Skeletal muscle tissue (tissue), 4 donors: ENCODE data around the gene CTDSPL2. TPM values are rescaled to one million over a fixed set of nuclear protein-coding genes. Genes with fewer than 3 reads are reported as not detected.
A peak's percentile ranks its signal among the peaks of the same experiment; 100 is the strongest.
"Not testable (repeated sequence)": the region's sequence is repeated elsewhere in the genome, so short reads cannot be mapped to it uniquely, and the experiment has no call there.

ENCODE experiments used
- H3K27ac ChIP-seq: one replicate; pipeline ENCODE4 v1.7.0; 2013; ENCODE audit warnings: mild to moderate bottlenecking, low read depth, low read length, inconsistent platforms
- H3K27me3 ChIP-seq, 3 donors: one replicate each; pipeline ENCODE4 v1.7.0; 2013; ENCODE audit warnings: low read length in 3 of 3; ENCODE audit not compliant: control insufficient read depth in 3 of 3, insufficient read depth in 3 of 3
- H3K36me3 ChIP-seq, 3 donors: one replicate each; pipeline ENCODE4 v1.7.0; 2013; ENCODE audit warnings: low read length in 3 of 3; ENCODE audit not compliant: control insufficient read depth in 3 of 3, insufficient read depth in 3 of 3
- H3K4me1 ChIP-seq, 3 donors: one replicate each; pipeline ENCODE4 v1.7.0; 2013; ENCODE audit warnings: low read length in 3 of 3, mild to moderate bottlenecking in 3 of 3; ENCODE audit not compliant: control insufficient read depth in 3 of 3, insufficient read depth in 3 of 3
- H3K4me3 ChIP-seq, 3 donors: one replicate each; pipeline ENCODE4 v1.7.0; 2013; ENCODE audit warnings: low read length in 3 of 3
- H3K9ac ChIP-seq, 3 donors: one replicate each; pipeline ENCODE4 v1.7.0; 2013; ENCODE audit warnings: low read length in 3 of 3, mild to moderate bottlenecking in 3 of 3, moderate library complexity in 2 of 3, low read depth in 1 of 3
- H3K9me3 ChIP-seq, 3 donors: one replicate each; pipeline ENCODE4 v1.7.0; 2013; ENCODE audit warnings: low read length in 3 of 3; ENCODE audit not compliant: control insufficient read depth in 3 of 3
- total RNA-seq: library from RNA; depleted of rRNA; stranded (reverse); fragments of >200 nt; gene quantifications from one replicate; pipeline ENCODE4 v1.2.3, GENCODE V29; 2014
- donor health status: Osteomylitis.

CTDSPL2 gene
- total RNA-seq, 1 donor from 2014 or later = 59.5 TPM

GRCh38 chr15:44519537-44519936 lies 92.1 kb downstream of the CTDSPL2 start:
- no peak overlapping the region for H3K27ac ChIP-seq
- no peak overlapping the region for H3K4me3 ChIP-seq
- H3K36me3 ChIP-seq = peaks cover 7 to 31% (median 7%) of the 10 kb centered on the region in 3 donors
- H3K9me3 ChIP-seq = no peaks in the 10 kb centered on the region
- no peaks in the 10 kb centered on the region for H3K4me1 ChIP-seq
- no peaks in the 10 kb centered on the region for H3K27me3 ChIP-seq
- H3K9ac ChIP-seq = no peak overlapping the region

DNA sequence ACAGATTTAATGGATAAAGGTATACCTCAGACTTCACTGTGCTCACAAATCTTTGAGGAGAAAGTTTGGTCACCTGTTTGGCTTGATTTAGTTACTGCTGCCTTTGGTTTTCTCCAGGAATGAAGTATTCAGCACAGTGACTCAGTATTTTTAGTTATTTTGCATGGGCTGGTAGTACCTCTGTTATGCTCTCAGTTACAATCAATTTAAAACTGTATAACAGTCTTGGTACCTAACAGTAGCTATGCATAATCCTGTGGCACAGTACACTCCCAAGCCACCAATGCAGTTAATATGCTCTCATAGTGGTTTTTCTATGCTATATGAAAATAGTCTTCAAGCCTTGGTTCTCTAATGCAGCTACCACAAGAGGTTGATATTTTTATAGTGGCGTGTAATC lies 97.6 kb downstream of the CTDSPL2 start:
- no peaks in the 10 kb centered on the region for H3K4me1 ChIP-seq
- no peaks in the 10 kb centered on the region for H3K9me3 ChIP-seq
- no peaks in the 10 kb centered on the region for H3K27me3 ChIP-seq
- no peak overlapping the region for H3K9ac ChIP-seq
- no peak overlapping the region for H3K27ac ChIP-seq
- H3K36me3 ChIP-seq = peaks cover 7 to 27% (median 7%) of the 10 kb centered on the region in 3 donors
- no peak overlapping the region for H3K4me3 ChIP-seq

DNA sequence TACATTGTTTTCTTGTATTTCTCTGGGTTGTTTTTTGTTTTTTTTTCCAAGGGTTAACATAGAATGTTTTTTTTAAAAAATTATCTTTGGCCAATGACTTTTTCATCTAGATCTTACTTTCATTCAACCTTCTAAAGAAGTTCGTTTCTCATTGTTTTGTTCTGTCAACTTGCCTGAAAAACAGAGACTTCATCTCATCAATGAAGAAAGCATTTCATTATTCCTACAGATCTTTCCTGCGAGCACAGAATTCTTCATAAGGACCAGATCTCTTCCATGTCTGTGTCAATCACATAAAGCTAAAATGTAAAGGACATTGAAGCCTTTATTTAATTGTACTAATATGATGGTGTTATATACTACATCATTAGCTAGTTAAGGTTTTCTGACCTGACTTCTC lies 99.8 kb downstream of the CTDSPL2 start:
- Histone ChIP-seq H3K4me1 (no peaks in the 10 kb centered on the region), H3K36me3 (peaks cover 2 to 15% (median 10%) of the 10 kb centered on the region in 3 donors), H3K9ac (no peak overlapping the region), H3K27ac (no peak overlapping the region), H3K27me3 (no peaks in the 10 kb centered on the region), H3K9me3 (no peaks in the 10 kb centered on the region), H3K4me3 (no peak overlapping the region)

GRCh38 chr15:44529864-44530604 lies 102.6 kb downstream of the CTDSPL2 start:
- H3K9me3 ChIP-seq = no peaks in the 10 kb centered on the region
- H3K36me3 ChIP-seq = peaks cover 0 to 6% (median 6%) of the 10 kb centered on the region in 3 donors
- no peak overlapping the region for H3K27ac ChIP-seq
- H3K27me3 ChIP-seq = no peaks in the 10 kb centered on the region
- no peak overlapping the region for H3K9ac ChIP-seq
- peaks cover 0 to 2% (median under 1%) of the 10 kb centered on the region in 3 donors for H3K4me1 ChIP-seq
- no peak overlapping the region for H3K4me3 ChIP-seq

DNA sequence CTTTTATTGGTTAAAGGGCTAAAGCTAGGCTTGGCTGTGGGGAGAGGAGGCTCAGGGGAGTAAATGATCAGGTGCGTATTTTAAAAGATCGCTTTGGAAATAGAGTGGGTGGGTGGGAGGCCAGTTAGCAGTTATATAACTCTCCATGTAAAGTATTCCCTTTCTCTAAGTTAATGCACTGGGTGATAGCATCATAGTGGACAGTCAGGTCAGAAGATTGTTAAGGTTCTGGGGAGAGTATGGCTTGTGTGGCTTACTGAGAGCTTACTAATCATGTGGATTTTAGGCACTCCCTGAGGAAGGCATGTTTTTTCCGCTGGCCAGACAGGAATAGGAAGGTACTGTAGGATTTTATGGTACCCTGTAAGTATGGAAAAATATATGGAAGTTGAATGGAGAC lies 103.2 kb downstream of the CTDSPL2 start:
- no peak overlapping the region for H3K4me3 ChIP-seq
- peaks cover 0 to 7% (median 3%) of the 10 kb centered on the region in 3 donors for H3K36me3 ChIP-seq
- H3K27me3 ChIP-seq = no peaks in the 10 kb centered on the region
- H3K9ac ChIP-seq = no peak overlapping the region
- H3K4me1 ChIP-seq = peaks cover 1 to 6% (median 5%) of the 10 kb centered on the region in 3 donors
- no peaks in the 10 kb centered on the region for H3K9me3 ChIP-seq
- H3K27ac ChIP-seq = no peak overlapping the region

- H3K27ac ChIP-seq, H3K27me3 ChIP-seq, H3K4me3 ChIP-seq, H3K9me3 ChIP-seq, H3K36me3 ChIP-seq, H3K9ac ChIP-seq: not testable (repeated sequence)
- peaks cover 7 to 16% (median 11%) of the 10 kb centered on the region in 3 donors for H3K4me1 ChIP-seq
Observed at GRCh38 chr15:44532275-44532674, 104.8 kb downstream of the CTDSPL2 start.

- Histone ChIP-seq H3K4me3 (no peak overlapping the region), H3K27ac (no peak overlapping the region), H3K4me1 (peaks cover 8 to 18% (median 11%) of the 10 kb centered on the region in 3 donors), H3K36me3 (peaks cover 0 to 7% (median 3%) of the 10 kb centered on the region in 3 donors), H3K9ac (no peak overlapping the region), H3K27me3 (no peaks in the 10 kb centered on the region), H3K9me3 (no peaks in the 10 kb centered on the region)
Observed at GRCh38 chr15:44532689-44533088, 105.3 kb downstream of the CTDSPL2 start.

DNA sequence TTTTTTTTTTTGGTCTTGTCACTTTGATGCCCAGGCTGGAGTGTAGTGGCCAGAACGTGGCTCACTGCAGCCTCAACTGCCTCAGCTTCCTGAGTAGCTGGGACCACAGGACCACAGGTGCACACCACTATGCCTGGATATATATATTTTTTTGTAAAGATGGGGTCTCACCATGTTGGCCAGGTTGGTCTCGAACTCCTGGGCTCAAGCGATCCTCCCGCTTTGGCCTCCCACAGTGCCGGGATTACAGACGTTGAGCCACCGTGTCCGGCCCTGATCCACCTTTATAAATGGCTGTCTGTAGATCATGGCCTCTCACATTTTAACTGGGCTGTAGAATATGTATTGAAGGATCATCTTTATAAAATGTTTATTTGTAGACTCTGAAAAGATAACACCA lies 107.7 kb downstream of the CTDSPL2 start:
- peak overlapping the region in 1 of 3 donors; percentile 51 for H3K9ac ChIP-seq
- peak overlapping the region in 1 of 3 donors; percentile 14 for H3K4me3 ChIP-seq
- H3K27ac ChIP-seq = no peak overlapping the region

DNA sequence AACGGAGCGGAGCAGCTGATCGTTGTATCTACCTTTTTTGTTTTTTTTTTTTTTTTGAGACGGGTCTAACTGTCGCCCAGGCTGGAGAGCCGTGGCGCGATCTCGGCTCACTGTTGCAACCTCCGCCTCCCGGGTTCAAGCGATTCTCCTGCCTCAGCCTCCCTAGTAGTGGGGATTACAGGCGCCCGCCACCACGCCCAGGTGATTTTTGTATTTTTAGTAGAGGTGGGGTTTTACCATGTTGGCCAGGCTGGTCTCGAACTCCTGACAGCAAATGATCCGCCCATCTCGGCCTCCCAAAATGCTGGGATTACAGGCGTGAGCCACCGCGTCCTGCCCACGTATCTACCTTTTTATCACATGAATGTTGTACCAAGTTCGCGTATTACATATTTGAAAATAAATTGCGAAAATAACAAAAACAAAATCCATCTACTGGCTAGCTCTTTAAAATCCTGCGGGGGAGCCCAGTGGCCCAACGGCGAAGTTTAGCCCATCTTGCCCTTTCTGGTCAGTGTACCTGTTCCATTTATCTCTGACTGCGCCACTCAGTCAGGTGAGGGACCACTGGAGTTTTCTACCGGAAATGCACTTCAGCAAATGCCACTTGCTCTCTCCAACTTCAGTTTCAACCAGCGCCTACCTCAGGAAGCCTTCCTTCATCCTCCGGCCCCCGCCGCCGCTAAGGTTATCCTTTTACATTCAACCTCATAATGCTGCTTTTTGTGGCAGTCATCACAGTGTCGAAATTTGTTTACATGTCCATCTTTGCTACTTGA lies 108.3 kb downstream of the CTDSPL2 start:
- no peaks in the 10 kb centered on the region for H3K27me3 ChIP-seq
- H3K36me3 ChIP-seq = peaks cover 0 to 6% (median 4%) of the 10 kb centered on the region in 3 donors
- peak overlapping the region; percentile 94 for H3K27ac ChIP-seq
- peak overlapping the region; percentile 85 to 95 (median 91) for H3K9ac ChIP-seq
- peak overlapping the region; percentile 85 to 95 (median 93) for H3K4me3 ChIP-seq
- H3K9me3 ChIP-seq = no peaks in the 10 kb centered on the region
- peaks cover 14 to 29% (median 19%) of the 10 kb centered on the region in 3 donors for H3K4me1 ChIP-seq

More for the DNA sequence above, 107.7 kb downstream of the CTDSPL2 start:
- Histone ChIP-seq H3K27me3 (no peaks in the 10 kb centered on the region), H3K9me3 (no peaks in the 10 kb centered on the region), H3K4me1 (peaks cover 14 to 29% (median 19%) of the 10 kb centered on the region in 3 donors), H3K36me3 (peaks cover 0 to 7% (median 6%) of the 10 kb centered on the region in 3 donors)
